ENCODE results near the gene MYOF. TPM values are rescaled to one million over a fixed set of nuclear protein-coding genes. Genes with fewer than 3 reads are reported as not detected.

MYOF gene
- total and polyA plus RNA-seq, 2 donors (not counting 1 experiment from before 2014, with no cell fraction given), result 298 to 314 TPM

DNA sequence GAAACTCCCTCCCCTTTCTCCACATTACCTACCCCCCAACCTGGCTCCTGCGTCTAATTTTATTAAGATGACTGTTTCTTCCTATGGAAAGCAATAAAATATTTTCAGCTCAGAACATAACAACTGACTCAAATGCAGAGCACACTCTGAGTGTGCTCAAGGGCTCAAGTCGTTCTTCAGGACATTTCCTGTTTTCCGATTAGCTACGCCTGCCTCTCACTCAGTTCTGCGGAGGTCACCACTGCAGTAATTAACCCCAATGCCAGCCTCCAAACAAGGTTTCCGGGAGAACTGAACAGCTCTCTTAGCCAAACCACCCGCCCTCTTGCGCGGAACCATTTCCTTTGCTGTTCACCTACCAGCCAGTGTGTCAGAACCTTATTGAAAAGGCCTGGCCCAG lies 19.3 kb downstream of the MYOF start:
- H3K79me2 ChIP-seq (ENCODE audit: control insufficient read depth, insufficient read depth, low read length), result peaks cover 74% of the 10 kb centered on the region
- peak; percentile 46 to 76 for DNase-seq (ENCODE audit: low read depth in 2 of 2)
- no peak overlapping the region for H3K4me3 ChIP-seq (replicated peaks in 1 of 4; ENCODE audit: control extremely low read depth in 1 of 4, insufficient read depth in 1 of 4, low read depth in 3 of 4, low read length in 4 of 4)
- H3K9me3 ChIP-seq (ENCODE audit: control insufficient read depth, insufficient read depth, low read depth, low read length), result no peaks in the 10 kb centered on the region
- H3K27me3 ChIP-seq (ENCODE audit: control insufficient read depth, insufficient read depth, low read length), result no peaks in the 10 kb centered on the region
- no peak overlapping the region for H3K9ac ChIP-seq (ENCODE audit: insufficient read depth, low read length)
- peak overlapping the region; percentile 96 for H3K27ac ChIP-seq (ENCODE audit: insufficient read depth, low read length)
- peak overlapping the region; percentile 32 for H3K4me2 ChIP-seq (ENCODE audit: extremely low read depth, insufficient read depth, low read length)
- H4K20me1 ChIP-seq (ENCODE audit: control insufficient read depth, extremely low read depth, insufficient read depth, low read length), result no peaks in the 10 kb centered on the region
- H2AFZ ChIP-seq (ENCODE audit: low read length), result no peak overlapping the region
- peaks cover 3% of the 10 kb centered on the region for H3K36me3 ChIP-seq (ENCODE audit: control insufficient read depth, insufficient read depth, low read length)
- peaks cover 66% of the 10 kb centered on the region for H3K4me1 ChIP-seq (ENCODE audit: control insufficient read depth, extremely low read depth, insufficient read depth, low read length)
- TF ChIP-seq CTCF (conservative IDR thresholded peaks at IDR 0.05 in 1 of 2, IDR thresholded peaks at IDR 0.05 in 1 of 2; ENCODE audit: low read depth in 1 of 2, low read length in 2 of 2) (no peak), EZH2 (IDR thresholded peaks at IDR 0.05; ENCODE audit: low read length, missing control alignments) (no peak)

DNA sequence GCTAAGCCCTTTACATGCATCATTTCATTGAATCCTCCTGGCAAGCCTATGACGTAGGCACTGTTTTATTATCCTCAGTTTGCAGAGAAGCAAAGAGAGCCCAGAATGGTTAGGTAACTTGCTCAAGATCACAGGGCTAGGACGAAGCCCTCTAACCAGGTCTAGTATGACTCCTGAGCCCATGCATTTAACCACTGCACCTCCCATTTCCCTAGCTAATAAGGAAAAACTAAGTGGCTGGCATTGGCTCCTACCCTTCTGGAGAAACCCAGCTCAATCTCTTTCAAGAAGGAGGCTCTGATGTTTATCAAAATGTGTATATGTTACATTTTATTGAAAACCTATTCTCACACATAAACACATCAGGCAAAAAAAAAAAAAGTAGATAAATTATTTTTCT lies 19.8 kb downstream of the MYOF start:
- DNase-seq (ENCODE audit: low read depth in 2 of 2), result no peak
- Histone ChIP-seq H3K9me3 (ENCODE audit: control insufficient read depth, insufficient read depth, low read depth, low read length) (no peaks in the 10 kb centered on the region), H3K36me3 (ENCODE audit: control insufficient read depth, insufficient read depth, low read length) (peaks cover 3% of the 10 kb centered on the region), H3K27me3 (ENCODE audit: control insufficient read depth, insufficient read depth, low read length) (no peaks in the 10 kb centered on the region), H3K27ac (ENCODE audit: insufficient read depth, low read length) (peak overlapping the region; percentile 96), H2AFZ (ENCODE audit: low read length) (no peak overlapping the region), H3K4me2 (ENCODE audit: extremely low read depth, insufficient read depth, low read length) (no peak overlapping the region), H3K9ac (ENCODE audit: insufficient read depth, low read length) (no peak overlapping the region), H3K4me3 (replicated peaks in 1 of 4; ENCODE audit: control extremely low read depth in 1 of 4, insufficient read depth in 1 of 4, low read depth in 3 of 4, low read length in 4 of 4) (no peak overlapping the region), H3K79me2 (ENCODE audit: control insufficient read depth, insufficient read depth, low read length) (peaks cover 76% of the 10 kb centered on the region), H3K4me1 (ENCODE audit: control insufficient read depth, extremely low read depth, insufficient read depth, low read length) (peaks cover 68% of the 10 kb centered on the region), H4K20me1 (ENCODE audit: control insufficient read depth, extremely low read depth, insufficient read depth, low read length) (no peaks in the 10 kb centered on the region)
- no peak for TF ChIP-seq CTCF (conservative IDR thresholded peaks at IDR 0.05 in 1 of 2, IDR thresholded peaks at IDR 0.05 in 1 of 2; ENCODE audit: low read depth in 1 of 2, low read length in 2 of 2)
- TF ChIP-seq EZH2 (IDR thresholded peaks at IDR 0.05; ENCODE audit: low read length, missing control alignments), result no peak

DNA sequence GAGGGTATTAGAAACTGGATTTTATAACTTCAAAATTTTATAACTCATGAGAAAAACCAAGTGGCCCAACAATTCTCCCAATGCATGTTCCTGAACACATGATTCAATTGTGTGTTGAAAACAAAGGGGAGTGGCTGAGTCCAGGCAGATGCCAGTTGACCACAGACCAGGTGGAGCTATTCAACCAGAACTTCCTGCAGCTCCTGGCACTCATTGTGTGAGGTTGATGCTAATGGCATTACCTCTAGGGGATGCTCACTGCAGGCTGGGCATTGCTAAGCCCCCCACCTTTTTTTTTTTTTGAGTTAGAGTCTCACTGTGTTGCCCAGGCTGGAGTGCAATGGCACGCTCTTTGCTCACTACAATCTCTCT lies 20.3 kb downstream of the MYOF start:
- Histone ChIP-seq H3K9me3 (ENCODE audit: control insufficient read depth, insufficient read depth, low read depth, low read length) (no peaks in the 10 kb centered on the region), H3K9ac (ENCODE audit: insufficient read depth, low read length) (no peak overlapping the region), H3K4me3 (replicated peaks in 1 of 4; ENCODE audit: control extremely low read depth in 1 of 4, insufficient read depth in 1 of 4, low read depth in 3 of 4, low read length in 4 of 4) (no peak overlapping the region), H3K4me1 (ENCODE audit: control insufficient read depth, extremely low read depth, insufficient read depth, low read length) (peaks cover 68% of the 10 kb centered on the region), H3K4me2 (ENCODE audit: extremely low read depth, insufficient read depth, low read length) (no peak overlapping the region), H3K79me2 (ENCODE audit: control insufficient read depth, insufficient read depth, low read length) (peaks cover 80% of the 10 kb centered on the region), H3K27me3 (ENCODE audit: control insufficient read depth, insufficient read depth, low read length) (no peaks in the 10 kb centered on the region), H2AFZ (ENCODE audit: low read length) (no peak overlapping the region), H3K36me3 (ENCODE audit: control insufficient read depth, insufficient read depth, low read length) (peaks cover 3% of the 10 kb centered on the region), H3K27ac (ENCODE audit: insufficient read depth, low read length) (peak overlapping the region; percentile 78), H4K20me1 (ENCODE audit: control insufficient read depth, extremely low read depth, insufficient read depth, low read length) (no peaks in the 10 kb centered on the region)
- TF ChIP-seq EZH2 (IDR thresholded peaks at IDR 0.05; ENCODE audit: low read length, missing control alignments), result no peak
- no peak for TF ChIP-seq CTCF (conservative IDR thresholded peaks at IDR 0.05 in 1 of 2, IDR thresholded peaks at IDR 0.05 in 1 of 2; ENCODE audit: low read depth in 1 of 2, low read length in 2 of 2)
- peak in 1 of 2 donors; percentile 89 for DNase-seq (ENCODE audit: low read depth in 2 of 2)
